ENCODE results near the gene PLPP1.

PLPP1 gene

DNA sequence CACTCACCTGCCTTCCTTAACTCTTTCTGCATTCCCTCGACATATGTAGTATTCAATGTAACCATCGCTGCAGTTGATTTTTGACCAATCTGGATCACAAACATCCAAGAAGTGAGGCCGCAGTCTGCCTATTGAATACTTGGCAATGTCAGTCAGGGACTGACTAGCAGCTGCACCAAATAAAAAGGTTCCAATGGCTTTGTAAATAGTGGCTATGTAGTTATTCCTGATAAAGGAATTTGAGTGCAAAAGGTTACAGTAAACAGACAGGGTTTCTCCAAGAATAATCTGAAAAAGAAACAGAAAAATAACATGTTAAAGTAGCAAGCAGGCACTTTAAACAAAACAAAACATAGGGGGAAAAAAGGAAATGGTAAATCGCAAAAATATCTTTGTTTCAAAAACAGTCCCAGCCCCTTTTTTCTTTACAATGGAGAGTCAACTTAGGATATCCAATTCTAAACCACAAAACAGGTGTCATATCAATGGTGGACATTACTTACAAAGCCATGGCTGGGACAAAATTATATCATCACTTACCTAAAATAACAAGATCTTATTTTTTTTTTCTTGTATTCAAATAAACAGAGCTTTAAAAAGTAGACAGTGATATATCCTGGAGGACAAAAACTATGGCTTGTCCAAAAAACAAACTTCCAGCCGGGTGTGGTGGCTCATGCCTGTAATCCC lies 66.8 kb downstream of the PLPP1 start:
- H3K4me3 ChIP-seq (ENCODE audit: low read depth, low read length), result no peak overlapping the region
- H3K27me3 ChIP-seq (replicated peaks), result no peaks in the 10 kb centered on the region
- no peak for TF ChIP-seq CTCF (IDR thresholded peaks at IDR 0.05; ENCODE audit: low read depth, low read length, missing control alignments)
- H3K36me3 ChIP-seq (replicated peaks), result no peaks in the 10 kb centered on the region
- DNase-seq, result no peak
- H3K27ac ChIP-seq, result no peak overlapping the region
- in situ Hi-C loops (cut with HindIII; ENCODE audit: low pct_ligation_motif_present, low sequenced_read_pairs), result no loop called here

DNA sequence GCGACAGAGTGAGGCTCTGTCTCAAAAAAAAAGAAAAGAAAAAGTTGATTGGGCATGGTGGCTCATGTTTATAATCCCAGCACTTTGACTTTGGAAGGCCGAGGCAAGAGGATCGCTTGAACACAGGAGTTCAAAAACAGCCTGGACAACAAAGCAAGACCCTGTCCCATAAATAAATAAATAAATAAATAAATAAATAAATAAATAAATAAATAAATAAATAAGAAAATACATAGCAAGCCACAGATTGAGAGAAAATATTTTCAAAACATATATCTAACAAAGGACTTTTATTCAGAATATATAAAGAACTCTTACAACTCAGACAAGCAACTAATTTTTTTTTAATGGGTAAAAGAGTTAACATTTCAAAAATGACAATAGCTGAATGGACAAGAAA lies 71.2 kb downstream of the PLPP1 start:
- in situ Hi-C loops (cut with HindIII; ENCODE audit: low pct_ligation_motif_present, low sequenced_read_pairs), result no loop called here
- DNase-seq, result no peak
- H3K4me3 ChIP-seq (ENCODE audit: low read depth, low read length), result no peak overlapping the region
- H3K27me3 ChIP-seq (replicated peaks), result no peaks in the 10 kb centered on the region
- no peak for TF ChIP-seq CTCF (IDR thresholded peaks at IDR 0.05; ENCODE audit: low read depth, low read length, missing control alignments)
- H3K36me3 ChIP-seq (replicated peaks), result no peaks in the 10 kb centered on the region
- H3K27ac ChIP-seq, result no peak overlapping the region

DNA sequence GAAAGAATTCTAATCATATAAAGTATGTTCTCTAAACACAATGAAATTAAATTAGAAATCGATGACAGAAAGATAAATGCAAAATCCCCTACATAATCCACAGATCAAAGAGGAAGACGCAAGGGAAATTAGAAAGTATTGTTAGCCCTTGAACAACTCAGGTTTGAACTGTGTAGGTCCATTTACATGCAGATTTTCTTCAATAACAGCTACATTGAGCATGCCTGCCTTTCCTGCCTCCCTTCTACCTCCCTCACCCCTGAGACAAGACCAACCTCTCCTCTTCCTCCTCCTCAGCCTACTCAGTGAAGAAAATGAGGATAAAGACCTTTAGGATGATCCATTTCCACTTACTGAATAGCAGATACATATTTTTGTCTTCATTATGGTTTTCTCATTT lies 75.2 kb downstream of the PLPP1 start:
- Histone ChIP-seq H3K36me3 (replicated peaks) (no peaks in the 10 kb centered on the region), H3K27me3 (replicated peaks) (no peaks in the 10 kb centered on the region), H3K27ac (no peak overlapping the region), H3K4me3 (ENCODE audit: low read depth, low read length) (no peak overlapping the region)
- TF ChIP-seq CTCF (IDR thresholded peaks at IDR 0.05; ENCODE audit: low read depth, low read length, missing control alignments), result no peak
- in situ Hi-C loops (cut with HindIII; ENCODE audit: low pct_ligation_motif_present, low sequenced_read_pairs), result no loop called here
- no peak for DNase-seq

DNA sequence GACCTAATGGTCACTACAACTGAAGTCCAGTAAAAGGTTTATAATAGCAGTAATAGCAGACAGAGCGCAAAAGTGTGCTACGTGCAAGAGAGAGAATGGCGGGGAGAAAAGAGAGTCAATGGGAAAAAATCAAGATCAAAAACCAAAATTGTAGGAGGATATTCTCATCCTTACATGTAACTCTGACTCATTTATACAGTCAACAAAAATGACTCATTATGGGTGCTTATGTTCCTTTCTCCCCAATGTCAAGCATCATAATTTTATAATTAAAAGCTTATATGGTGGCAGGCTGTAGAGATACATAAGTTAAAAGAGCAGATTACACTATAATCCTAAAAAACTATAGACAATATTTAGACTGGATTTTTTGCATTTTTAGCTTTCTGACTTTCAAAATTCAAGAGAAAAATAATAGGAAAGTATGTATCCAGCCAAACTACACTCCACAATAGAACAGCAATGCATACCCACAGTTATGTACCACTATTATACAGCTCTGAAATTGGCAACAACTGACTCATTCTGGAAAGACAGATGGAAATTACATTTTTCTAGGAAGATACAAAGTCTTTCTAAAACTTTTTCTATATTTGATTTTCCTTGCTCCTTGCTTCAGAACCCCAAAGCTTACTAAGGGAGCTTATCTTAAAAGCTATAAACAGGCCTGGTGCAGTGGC lies 78.4 kb downstream of the PLPP1 start:
- in situ Hi-C loops (cut with HindIII; ENCODE audit: low pct_ligation_motif_present, low sequenced_read_pairs), result no loop called here

DNA sequence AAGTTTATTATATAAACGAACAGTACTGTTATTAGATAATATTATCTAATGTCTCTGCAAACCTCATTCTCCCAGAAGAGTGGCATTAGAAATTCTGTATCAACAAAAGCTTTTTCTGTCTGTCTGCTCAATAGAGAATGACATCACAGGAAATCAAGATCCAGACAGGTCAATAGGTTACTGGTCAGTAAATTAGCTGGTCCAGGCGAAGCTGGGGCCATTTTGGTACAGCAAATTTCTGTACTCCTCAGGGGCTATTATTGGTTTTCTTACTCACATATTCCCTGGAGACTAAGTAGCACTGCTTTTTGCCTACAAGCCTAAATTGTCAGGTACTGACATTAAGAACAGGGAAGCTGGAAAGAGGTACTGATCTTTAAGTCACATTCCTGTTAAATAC lies 80.5 kb downstream of the PLPP1 start:
- Histone ChIP-seq H3K36me3 (replicated peaks) (no peaks in the 10 kb centered on the region), H3K4me3 (ENCODE audit: low read depth, low read length) (no peak overlapping the region), H3K27ac (no peak overlapping the region), H3K27me3 (replicated peaks) (no peaks in the 10 kb centered on the region)
- no peak for TF ChIP-seq CTCF (IDR thresholded peaks at IDR 0.05; ENCODE audit: low read depth, low read length, missing control alignments)
- in situ Hi-C loops (cut with HindIII; ENCODE audit: low pct_ligation_motif_present, low sequenced_read_pairs), result no loop called here
- no peak for DNase-seq

More for the DNA sequence above, 78.4 kb downstream of the PLPP1 start:
- no peak for DNase-seq
- Histone ChIP-seq H3K27me3 (replicated peaks) (no peaks in the 10 kb centered on the region), H3K4me3 (ENCODE audit: low read depth, low read length) (no peak overlapping the region), H3K27ac (peak overlapping the region; percentile 59), H3K36me3 (replicated peaks) (no peaks in the 10 kb centered on the region)
- no peak for TF ChIP-seq CTCF (IDR thresholded peaks at IDR 0.05; ENCODE audit: low read depth, low read length, missing control alignments)
